ENCODE measurements around the gene SAYSD1. TPM values are rescaled to one million over a fixed set of nuclear protein-coding genes. Genes with fewer than 3 reads are reported as not detected.
A peak's percentile ranks its signal among the peaks of the same experiment; 100 is the strongest.

SAYSD1 gene
- total and polyA plus RNA-seq, 11 donors: 6.5 to 14.6 (median 9.6) TPM

DNA sequence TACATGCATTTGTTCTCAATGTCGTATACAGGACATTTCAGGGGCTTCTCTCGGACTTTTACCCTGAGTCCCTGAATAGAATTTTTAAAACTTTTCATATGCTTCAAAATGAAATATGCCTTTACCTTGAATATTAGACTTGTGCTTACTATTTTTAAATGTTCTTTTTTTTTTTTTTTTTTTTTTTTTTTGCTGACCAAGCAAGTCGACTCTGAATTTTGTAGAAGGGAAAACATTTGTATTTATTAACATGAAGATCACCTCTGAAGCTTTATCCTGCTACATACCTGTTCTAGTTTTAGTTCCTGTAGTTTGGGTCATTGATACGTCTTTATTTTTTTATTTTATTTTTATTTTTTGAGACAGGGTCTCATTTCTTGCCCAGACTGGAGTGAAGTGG is 39.7 kb upstream of the SAYSD1 start:
- Histone ChIP-seq H3K27ac (no peak overlapping the region), H3K27me3 (peaks cover 0 to 17% (median 5%) of the 10 kb centered on the region in 9 donors), H3K4me3 (no peak overlapping the region), H3K4me1 (no peaks in the 10 kb centered on the region), H3K9me3 (peaks cover 0 to 4% (median 0%) of the 10 kb centered on the region in 12 donors), H3K36me3 (no peaks in the 10 kb centered on the region)
- no peak for TF ChIP-seq POLR2A (IDR thresholded peaks at IDR 0.05)
- TF ChIP-seq, protein P1, sequence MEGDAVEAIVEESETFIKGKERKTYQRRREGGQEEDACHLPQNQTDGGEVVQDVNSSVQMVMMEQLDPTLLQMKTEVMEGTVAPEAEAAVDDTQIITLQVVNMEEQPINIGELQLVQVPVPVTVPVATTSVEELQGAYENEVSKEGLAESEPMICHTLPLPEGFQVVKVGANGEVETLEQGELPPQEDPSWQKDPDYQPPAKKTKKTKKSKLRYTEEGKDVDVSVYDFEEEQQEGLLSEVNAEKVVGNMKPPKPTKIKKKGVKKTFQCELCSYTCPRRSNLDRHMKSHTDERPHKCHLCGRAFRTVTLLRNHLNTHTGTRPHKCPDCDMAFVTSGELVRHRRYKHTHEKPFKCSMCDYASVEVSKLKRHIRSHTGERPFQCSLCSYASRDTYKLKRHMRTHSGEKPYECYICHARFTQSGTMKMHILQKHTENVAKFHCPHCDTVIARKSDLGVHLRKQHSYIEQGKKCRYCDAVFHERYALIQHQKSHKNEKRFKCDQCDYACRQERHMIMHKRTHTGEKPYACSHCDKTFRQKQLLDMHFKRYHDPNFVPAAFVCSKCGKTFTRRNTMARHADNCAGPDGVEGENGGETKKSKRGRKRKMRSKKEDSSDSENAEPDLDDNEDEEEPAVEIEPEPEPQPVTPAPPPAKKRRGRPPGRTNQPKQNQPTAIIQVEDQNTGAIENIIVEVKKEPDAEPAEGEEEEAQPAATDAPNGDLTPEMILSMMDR (IDR thresholded peaks at IDR 0.05): no peak
- ATAC-seq (no peak), DNase-seq (no peak)
- intact Hi-C loops (cut with DNase I): no loop called here
- 67 to 86% (median 77%) methylated on average over 4 of the region's 4 CpGs for WGBS, 4 donors

DNA sequence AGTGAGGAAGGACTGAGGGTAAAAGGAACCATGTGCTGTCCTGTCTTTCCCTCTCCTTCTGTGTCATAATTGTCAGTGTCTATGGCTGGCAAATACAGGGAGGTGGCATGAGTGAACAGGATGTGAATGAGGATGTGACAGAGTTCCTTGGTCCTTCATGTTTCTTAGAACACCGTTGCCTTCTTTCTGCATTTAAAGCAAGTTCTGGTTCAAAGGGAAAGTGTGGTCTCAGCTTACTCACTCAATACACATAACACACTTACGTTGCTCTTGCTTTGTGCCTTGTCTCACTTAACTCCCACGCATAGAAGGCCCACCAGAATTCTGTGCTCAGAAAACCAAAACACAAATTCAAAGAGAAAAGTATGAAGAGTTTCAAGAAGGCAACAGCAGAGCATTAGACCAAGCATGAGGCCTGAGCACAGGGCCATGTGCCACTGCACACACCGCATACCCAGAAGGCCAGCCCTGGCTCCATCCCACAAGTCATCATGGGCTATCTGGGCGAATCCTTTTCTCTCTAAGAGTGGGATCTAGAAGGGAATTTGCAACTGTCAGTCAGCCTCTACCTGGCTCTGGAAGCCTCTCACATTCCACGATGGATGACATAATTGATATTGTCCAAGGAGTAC is 38.9 kb upstream of the SAYSD1 start:
- H3K4me3 ChIP-seq: no peak overlapping the region
- no peak for TF ChIP-seq POLR2A (IDR thresholded peaks at IDR 0.05)
- TF ChIP-seq, protein P1 (IDR thresholded peaks at IDR 0.05): no peak
- DNase-seq: no peak
- intact Hi-C loops (cut with DNase I): no loop called here
- H3K27me3 ChIP-seq: peaks cover 0 to 20% (median 6%) of the 10 kb centered on the region in 9 donors
- no peaks in the 10 kb centered on the region for H3K4me1 ChIP-seq
- no peak overlapping the region for H3K27ac ChIP-seq
- WGBS, 4 donors: 83 to 86% (median 84%) methylated on average over 6 of the region's 6 CpGs
- ATAC-seq: no peak
- H3K9me3 ChIP-seq: no peaks in the 10 kb centered on the region
- H3K36me3 ChIP-seq: no peaks in the 10 kb centered on the region

DNA sequence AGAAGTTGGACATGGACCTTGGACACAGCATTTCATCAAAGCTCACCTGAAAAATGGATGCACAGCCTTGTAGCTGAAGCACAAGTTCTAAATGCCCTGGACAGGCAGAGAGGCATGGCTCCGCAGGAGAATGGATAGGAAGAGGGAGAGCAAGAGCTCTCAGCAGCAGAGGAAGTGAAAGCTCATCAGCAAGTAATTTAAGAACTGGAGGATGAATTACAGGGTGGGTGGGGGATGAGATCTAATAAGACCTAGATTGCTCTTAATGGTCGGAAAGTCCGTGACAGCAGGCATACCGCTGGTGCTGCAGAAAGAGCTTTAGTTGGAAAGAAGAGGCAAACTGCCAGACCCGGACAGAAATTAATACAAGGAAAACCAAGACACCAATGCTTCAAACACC is 37.3 kb upstream of the SAYSD1 start:
- H3K27me3 ChIP-seq: peaks cover 0 to 28% (median 9%) of the 10 kb centered on the region in 9 donors
- TF ChIP-seq, protein P1 (IDR thresholded peaks at IDR 0.05): no peak
- no peak for TF ChIP-seq POLR2A (IDR thresholded peaks at IDR 0.05)
- H3K9me3 ChIP-seq: no peaks in the 10 kb centered on the region
- peak overlapping the region in 1 of 12 donors; percentile 9 for H3K27ac ChIP-seq
- H3K4me1 ChIP-seq: no peaks in the 10 kb centered on the region
- ATAC-seq: peak in 1 of 4 donors; percentile 37
- DNase-seq: no peak
- no peaks in the 10 kb centered on the region for H3K36me3 ChIP-seq
- no peak overlapping the region for H3K4me3 ChIP-seq
- 57 to 61% (median 60%) methylated on average over 5 of the region's 5 CpGs for WGBS, 4 donors
- intact Hi-C loops (cut with DNase I): no loop called here

DNA sequence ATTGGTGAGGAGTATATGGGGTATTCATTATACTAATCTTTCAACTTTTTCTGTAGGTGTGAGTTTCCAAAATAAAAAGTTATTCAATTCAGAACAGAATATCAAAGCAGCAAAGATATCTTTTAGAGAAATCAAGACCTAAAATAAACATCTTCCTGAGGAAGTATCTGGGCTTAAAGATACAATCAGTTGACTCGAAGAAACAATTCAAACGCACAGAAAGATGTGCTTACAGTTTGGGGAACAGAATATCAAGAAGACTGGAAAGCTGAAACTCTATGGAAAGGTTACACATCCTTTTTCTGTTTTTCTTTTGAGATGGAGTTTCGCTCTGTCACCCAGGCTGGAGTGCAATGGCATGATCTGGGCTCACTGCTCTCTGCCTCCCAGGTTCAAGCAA is 36.2 kb upstream of the SAYSD1 start:
- H3K27me3 ChIP-seq: peaks cover 0 to 31% (median 9%) of the 10 kb centered on the region in 9 donors
- DNase-seq (no peak), ATAC-seq (no peak)
- TF ChIP-seq, protein P1 (IDR thresholded peaks at IDR 0.05): no peak
- no peak for TF ChIP-seq POLR2A (IDR thresholded peaks at IDR 0.05)
- no peaks in the 10 kb centered on the region for H3K36me3 ChIP-seq
- 50 to 62% (median 52%) methylated on average over 3 of the region's 3 CpGs for WGBS, 4 donors
- H3K27ac ChIP-seq: peak overlapping the region in 1 of 12 donors; percentile 12
- intact Hi-C loops (cut with DNase I): no loop called here
- no peak overlapping the region for H3K4me3 ChIP-seq
- H3K4me1 ChIP-seq: no peaks in the 10 kb centered on the region
- no peaks in the 10 kb centered on the region for H3K9me3 ChIP-seq
